Measurements from ENCODE around the gene HLA-DOB. TPM values are rescaled to one million over a fixed set of nuclear protein-coding genes. Genes with fewer than 3 reads are reported as not detected.

Gene HLA-DOB
- total and polyA plus RNA-seq, 10 donors, result 30.7 to 179 (median 48.2) TPM

DNA sequence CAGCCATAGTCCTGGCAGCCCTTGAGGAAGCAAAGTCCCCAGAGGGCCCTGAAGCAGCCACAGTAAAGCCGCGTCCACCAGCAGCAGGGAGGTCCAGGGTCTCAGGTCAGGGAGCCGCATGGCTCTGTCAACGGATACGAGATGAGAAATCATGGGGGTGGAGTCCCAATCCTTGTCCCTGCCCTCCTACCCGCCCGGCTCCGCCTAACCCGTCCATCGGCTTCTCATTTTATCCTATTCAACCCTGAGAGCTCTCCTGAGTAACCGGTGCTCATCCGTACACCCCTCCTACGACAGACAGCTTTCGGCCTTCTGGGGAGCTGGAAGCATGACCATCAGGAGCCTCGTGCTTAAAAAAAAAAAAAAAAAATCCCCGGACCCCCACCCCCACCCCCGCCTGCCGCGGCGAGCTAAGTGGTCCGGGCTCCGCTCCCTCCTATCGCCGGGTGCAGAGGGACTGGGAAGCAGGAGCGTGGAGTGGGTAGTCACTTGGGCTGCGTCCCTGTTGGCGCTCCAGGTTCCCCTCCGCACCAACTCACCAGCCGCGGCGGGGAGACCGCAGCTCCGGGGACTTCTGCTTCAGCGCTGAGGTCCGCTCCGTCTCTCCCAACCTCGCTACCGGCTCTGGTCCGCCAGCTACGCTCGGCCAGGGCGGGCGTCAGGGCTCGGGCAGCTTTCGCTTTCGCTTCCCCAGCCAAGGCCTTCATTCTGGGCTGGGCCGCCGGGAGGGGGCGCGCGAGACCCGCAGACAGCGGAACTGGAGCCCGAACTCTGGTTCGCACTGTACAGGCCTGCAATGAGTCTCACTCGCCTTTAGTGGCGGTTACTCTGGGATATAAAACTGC is 21.5 kb upstream of the HLA-DOB start, which contains the start of gene TAP2:
Gene TAP2 (minus strand): TSS at position 626 of the 845 bp plus-strand sequence. CDS start 506 bp downstream, at position 120.
- 0 to 1% (median 0%) methylated on average over 30 to 57 of the region's 57 CpGs for WGBS, 5 donors
- H3K36me3 ChIP-seq, result peaks cover 0 to 75% (median 52%) of the 10 kb centered on the region in 6 donors
- no peaks in the 10 kb centered on the region for H3K9me3 ChIP-seq
- intact Hi-C loops (cut with DNase I; ENCODE audit: low total_unique reads), result no loop called here
- H3K27ac ChIP-seq, result peak within 1 kb of the TSS; percentile 91 to 100 (median 97)
- TF ChIP-seq POLR2AphosphoS5 (IDR thresholded peaks at IDR 0.05), result peak; percentile 95 to 98 (median 98)
- TF ChIP-seq, protein P1, sequence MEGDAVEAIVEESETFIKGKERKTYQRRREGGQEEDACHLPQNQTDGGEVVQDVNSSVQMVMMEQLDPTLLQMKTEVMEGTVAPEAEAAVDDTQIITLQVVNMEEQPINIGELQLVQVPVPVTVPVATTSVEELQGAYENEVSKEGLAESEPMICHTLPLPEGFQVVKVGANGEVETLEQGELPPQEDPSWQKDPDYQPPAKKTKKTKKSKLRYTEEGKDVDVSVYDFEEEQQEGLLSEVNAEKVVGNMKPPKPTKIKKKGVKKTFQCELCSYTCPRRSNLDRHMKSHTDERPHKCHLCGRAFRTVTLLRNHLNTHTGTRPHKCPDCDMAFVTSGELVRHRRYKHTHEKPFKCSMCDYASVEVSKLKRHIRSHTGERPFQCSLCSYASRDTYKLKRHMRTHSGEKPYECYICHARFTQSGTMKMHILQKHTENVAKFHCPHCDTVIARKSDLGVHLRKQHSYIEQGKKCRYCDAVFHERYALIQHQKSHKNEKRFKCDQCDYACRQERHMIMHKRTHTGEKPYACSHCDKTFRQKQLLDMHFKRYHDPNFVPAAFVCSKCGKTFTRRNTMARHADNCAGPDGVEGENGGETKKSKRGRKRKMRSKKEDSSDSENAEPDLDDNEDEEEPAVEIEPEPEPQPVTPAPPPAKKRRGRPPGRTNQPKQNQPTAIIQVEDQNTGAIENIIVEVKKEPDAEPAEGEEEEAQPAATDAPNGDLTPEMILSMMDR (IDR thresholded peaks at IDR 0.05 in 8 of 11, conservative IDR thresholded peaks at IDR 0.05 in 3 of 11), result peak; percentile 97 to 100 (median 99)
- TF ChIP-seq POLR2A (IDR thresholded peaks at IDR 0.05), result peak in 2 of 3 donors; percentile 82 to 83
- H3K4me1 ChIP-seq, result peaks cover 50 to 96% (median 72%) of the 10 kb centered on the region in 6 donors
- peak within 1 kb of the TSS; percentile 70 to 90 (median 85) for H3K4me3 ChIP-seq
- DNase-seq, result peak; percentile 100
- no peaks in the 10 kb centered on the region for H3K27me3 ChIP-seq (replicated peaks in 1 of 7)

DNA sequence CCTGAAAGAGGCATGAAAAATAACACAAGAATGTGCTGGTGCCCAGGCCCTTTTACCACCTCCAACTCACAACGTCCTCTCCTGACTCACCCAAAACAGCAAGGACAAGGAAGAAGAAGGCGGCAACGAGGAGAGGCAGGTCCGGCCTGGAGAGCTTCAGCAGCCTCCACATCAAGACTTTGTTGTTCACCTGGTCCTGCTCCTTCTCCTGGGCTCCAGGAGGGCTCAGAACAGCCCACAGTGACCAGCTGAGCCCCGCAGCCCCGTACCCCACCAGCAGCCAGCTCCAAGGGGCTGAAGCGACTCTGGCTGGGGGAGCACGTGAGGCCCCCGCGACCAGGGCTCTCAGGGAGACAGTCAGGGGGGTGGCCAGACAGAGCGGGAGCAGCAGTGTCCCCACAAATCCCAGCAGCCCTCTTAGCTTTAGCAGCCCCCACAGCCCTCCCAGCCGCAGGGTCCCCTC is 20.9 kb upstream of the HLA-DOB start:
- Histone ChIP-seq H3K4me3 (peak overlapping the region; percentile 70 to 90 (median 85)), H3K27me3 (replicated peaks in 1 of 7) (no peaks in the 10 kb centered on the region), H3K9me3 (no peaks in the 10 kb centered on the region), H3K4me1 (peaks cover 44 to 95% (median 68%) of the 10 kb centered on the region in 6 donors), H3K36me3 (peaks cover 0 to 79% (median 54%) of the 10 kb centered on the region in 6 donors), H3K27ac (peak overlapping the region; percentile 91 to 100 (median 97))
- intact Hi-C loops (cut with DNase I; ENCODE audit: low total_unique reads), result no loop called here
- TF ChIP-seq, protein P1 (IDR thresholded peaks at IDR 0.05 in 8 of 11, conservative IDR thresholded peaks at IDR 0.05 in 3 of 11), result no peak
- TF ChIP-seq POLR2A (IDR thresholded peaks at IDR 0.05) (no peak), POLR2AphosphoS5 (IDR thresholded peaks at IDR 0.05) (no peak)
- no peak for DNase-seq
- 17 to 52% (median 23%) methylated on average over 4 to 12 of the region's 12 CpGs for WGBS, 5 donors

DNA sequence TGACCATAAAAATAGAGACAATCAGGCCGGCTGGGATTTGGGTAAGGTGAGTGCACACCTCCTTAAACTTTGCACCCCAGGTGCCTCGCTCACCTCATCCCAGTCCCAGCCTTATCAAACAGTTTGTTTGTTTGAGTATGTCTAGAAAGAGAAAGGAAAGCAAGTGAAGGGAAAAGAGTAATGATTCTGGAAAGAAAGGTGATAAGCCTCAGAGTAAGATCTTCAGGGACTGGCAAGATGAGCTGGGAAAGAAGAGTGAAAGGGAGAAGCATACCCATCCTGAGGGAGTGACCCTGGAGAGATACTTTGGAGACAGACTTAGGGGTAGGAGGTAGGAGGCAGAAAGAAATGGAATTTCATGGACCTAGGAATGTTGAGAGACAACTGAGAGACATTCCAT is 20.1 kb upstream of the HLA-DOB start:
- H3K4me3 ChIP-seq, result peak overlapping the region in 1 of 8 donors; percentile 84
- H3K4me1 ChIP-seq, result peaks cover 36 to 95% (median 64%) of the 10 kb centered on the region in 6 donors
- H3K27me3 ChIP-seq (replicated peaks in 1 of 7), result no peaks in the 10 kb centered on the region
- peak overlapping the region in 1 of 8 donors; percentile 98 for H3K27ac ChIP-seq
- no peaks in the 10 kb centered on the region for H3K9me3 ChIP-seq
- no peak for TF ChIP-seq POLR2A (IDR thresholded peaks at IDR 0.05)
- TF ChIP-seq, protein P1 (IDR thresholded peaks at IDR 0.05 in 8 of 11, conservative IDR thresholded peaks at IDR 0.05 in 3 of 11), result no peak
- TF ChIP-seq POLR2AphosphoS5 (IDR thresholded peaks at IDR 0.05), result no peak
- no peak for DNase-seq
- intact Hi-C loops (cut with DNase I; ENCODE audit: low total_unique reads), result no loop called here
- WGBS, 5 donors, result 77 to 98% (median 89%) methylated on average over 2 of the region's 2 CpGs
- H3K36me3 ChIP-seq, result peaks cover 0 to 79% (median 53%) of the 10 kb centered on the region in 6 donors

Data from spleen (tissue), 11 donors.